WI38 (cell line): ENCODE results near the gene TARDBP.
"Not testable (repeated sequence)": the region's sequence is repeated elsewhere in the genome, so short reads cannot be mapped to it uniquely, and the experiment has no call there.

ENCODE experiments used
- H3K4me3 ChIP-seq: 2 replicates; pipeline ENCODE4 v1.5.1; 2011; ENCODE audit warnings: low read depth, mild to moderate bottlenecking, control low read depth, low read length
- CTCF ChIP-seq: IDR thresholded peaks from 2 replicates; pipeline ENCODE4 v1.5.1; 2012; ENCODE audit warnings: low read depth, mild to moderate bottlenecking, control low read depth, low read length

Gene TARDBP

DNA sequence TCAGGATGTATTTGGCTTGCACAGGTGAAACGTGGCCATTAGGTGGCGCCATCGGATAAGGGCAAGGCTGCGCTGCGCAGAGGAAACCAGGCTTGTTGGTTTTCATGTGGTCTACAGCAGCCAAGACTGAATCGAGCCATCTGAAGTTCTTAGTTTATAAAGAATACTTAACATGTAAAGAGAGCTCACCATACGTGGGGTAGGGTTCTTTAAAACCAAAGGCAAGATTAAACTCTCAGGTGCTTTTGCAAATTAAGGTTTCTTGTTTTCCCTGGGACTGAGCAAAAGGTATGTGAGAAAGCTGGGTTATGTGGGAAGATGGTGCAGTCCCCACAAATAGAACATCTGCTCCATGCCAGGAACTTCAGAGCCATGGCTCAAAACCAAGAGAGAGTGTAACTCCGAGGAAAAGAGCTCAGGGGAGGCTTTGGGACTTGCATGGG lies 25.3 kb downstream of the TARDBP start:
- TF ChIP-seq CTCF: peak; percentile 94
- H3K4me3 ChIP-seq: no peak overlapping the region

DNA sequence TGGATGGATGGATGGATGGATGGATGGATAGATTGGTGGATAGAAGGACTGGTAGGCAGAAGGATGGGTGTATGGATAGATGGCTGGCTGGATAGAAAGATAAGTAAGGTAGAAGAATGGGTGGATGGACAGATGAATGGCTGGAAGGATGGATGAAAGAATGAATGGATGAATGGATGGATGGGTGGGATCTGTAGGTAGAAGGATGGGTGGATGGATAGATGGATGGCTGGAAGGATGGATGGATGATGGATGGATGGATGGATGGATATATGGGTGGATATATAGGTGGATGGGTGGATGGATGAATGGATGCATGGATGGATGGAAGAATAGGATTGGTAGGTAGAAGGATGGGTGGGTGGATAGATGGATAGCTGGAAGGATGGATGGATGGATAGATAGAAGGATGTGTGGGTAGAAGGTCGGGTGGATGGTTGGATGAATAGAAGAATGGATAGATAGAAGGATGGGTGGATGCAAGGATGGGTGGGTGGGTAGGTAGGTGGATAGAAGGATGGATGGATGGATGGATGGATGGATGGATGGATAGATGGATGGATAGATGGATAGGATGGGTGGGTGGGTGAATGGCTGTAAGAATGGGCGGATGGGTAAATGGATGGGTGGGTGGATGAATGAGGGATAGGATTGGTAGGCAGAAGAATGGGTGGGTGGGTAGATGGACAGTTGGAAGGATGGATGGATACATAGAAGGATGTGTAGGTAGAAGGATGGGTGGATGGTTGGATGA lies 27.1 kb downstream of the TARDBP start:
- TF ChIP-seq CTCF: no peak
- no peak overlapping the region for H3K4me3 ChIP-seq

DNA sequence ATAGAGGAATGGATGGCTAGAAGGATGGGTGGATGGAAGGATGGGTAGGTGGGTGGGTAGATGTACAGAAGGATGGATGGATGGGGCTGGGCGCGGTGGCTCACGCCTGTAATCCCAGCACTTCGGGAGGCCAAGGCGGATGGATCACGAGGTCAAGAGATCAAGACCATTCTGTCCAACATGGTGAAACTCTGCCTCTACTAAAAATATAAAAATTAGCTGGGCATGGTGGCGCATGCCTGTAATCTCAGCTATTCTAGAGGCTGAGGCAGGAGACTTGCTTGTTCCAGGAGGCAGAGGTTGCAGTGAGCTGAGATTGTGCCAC lies 27.6 kb downstream of the TARDBP start:
- not testable (repeated sequence) for H3K4me3 ChIP-seq

GRCh38 chr1:11041048-11041447 lies 28.6 kb downstream of the TARDBP start:
- no peak overlapping the region for H3K4me3 ChIP-seq
- no peak for TF ChIP-seq CTCF

DNA sequence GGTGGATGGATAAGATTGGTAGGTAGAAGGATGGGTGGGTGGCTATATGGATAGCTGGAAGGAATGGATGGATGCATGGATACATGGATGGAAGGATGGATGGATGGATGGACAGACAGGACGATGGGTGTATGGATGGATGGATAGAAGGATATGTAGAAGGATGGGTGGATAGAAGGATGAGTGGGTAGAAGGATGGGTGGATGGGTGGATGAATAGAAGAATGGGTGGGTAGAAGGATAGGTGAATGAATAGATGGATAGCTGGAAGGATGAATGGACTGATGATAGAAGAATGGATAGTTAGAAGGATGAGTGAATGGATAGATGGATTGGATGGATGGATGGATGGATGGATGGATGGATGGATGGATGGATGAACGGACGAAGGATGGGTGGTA lies 29.6 kb downstream of the TARDBP start:
- TF ChIP-seq CTCF: no peak

GRCh38 chr1:11042995-11043874 lies 30.8 kb downstream of the TARDBP start:
- no peak overlapping the region for H3K4me3 ChIP-seq
- TF ChIP-seq CTCF: no peak

More for the DNA sequence above, 29.6 kb downstream of the TARDBP start:
- no peak overlapping the region for H3K4me3 ChIP-seq

- no peak overlapping the region for H3K4me3 ChIP-seq
- TF ChIP-seq CTCF: no peak
These were observed 31.8 kb downstream of the TARDBP start for GRCh38 chr1:11044086-11044848.
